K562 (cell line): ENCODE data around the gene KCNK10. TPM values are rescaled to one million over a fixed set of nuclear protein-coding genes. Genes with fewer than 3 reads are reported as not detected.

Source experiments
- CREB3L1 ChIP-seq: fragments of 450-650 bp; IDR thresholded peaks from 2 replicates; pipeline ENCODE4 v1.6.1; 2014; ENCODE audit warnings: low read depth, mild to moderate bottlenecking, moderate library complexity, borderline replicate concordance
- ELF4 ChIP-seq: fragments of 450-650 bp; formaldehyde crosslinking; IDR thresholded peaks from 2 replicates; pipeline ENCODE4 v1.4.0; 2022; ENCODE audit warnings: missing genetic modification characterization
- HDGF ChIP-seq: fragments of 450-650 bp; IDR thresholded peaks from 2 replicates; pipeline ENCODE4 v1.6.1; 2016
- IFI16 ChIP-seq: fragments of 250-450 bp; sonication (Bioruptor Pico); IDR thresholded peaks from 2 replicates; pipeline ENCODE4 v2.1.2; 2022; ENCODE audit warnings: mild to moderate bottlenecking, inconsistent platforms
- ILK ChIP-seq: fragments of 450-650 bp; IDR thresholded peaks from 2 replicates; pipeline ENCODE4 v1.6.1; 2016; ENCODE audit warnings: missing genetic modification characterization, low read depth, mild to moderate bottlenecking, missing compliant biosample characterization, moderate library complexity, borderline replicate concordance
- NFRKB ChIP-seq: fragments of 450-650 bp; IDR thresholded peaks from 2 replicates; pipeline ENCODE4 v1.6.1; 2016; ENCODE audit warnings: low read depth
- PCBP2 ChIP-seq: fragments of 200-400 bp; formaldehyde crosslinking; IDR thresholded peaks from 2 replicates; pipeline ENCODE4 v1.6.1; 2018; ENCODE audit warnings: low read length, low read depth, mild to moderate bottlenecking, moderate library complexity; ENCODE audit not compliant: poor library complexity, severe bottlenecking
- U2AF1 ChIP-seq: fragments of 200-400 bp; formaldehyde crosslinking; optimal IDR thresholded peaks from 2 replicates; pipeline ENCODE3; 2017; ENCODE audit warnings: mild to moderate bottlenecking, low read depth, low read length, moderate library complexity
- ZC3H11A ChIP-seq: IDR thresholded peaks from 2 replicates; pipeline ENCODE4 v1.6.1; 2012; ENCODE audit warnings: low read depth, low read length, improper control_type of control experiment
- ZNF124 ChIP-seq: sonication (generic); formaldehyde crosslinking; IDR thresholded peaks from 2 replicates; pipeline ENCODE4 v1.8.1; 2022; ENCODE audit warnings: missing genetic modification reagents
- ZNF764 ChIP-seq: fragments of 250-450 bp; sonication (Bioruptor Pico); IDR thresholded peaks from 2 replicates; pipeline ENCODE4 v1.4.0; 2020; ENCODE audit warnings: low read depth, mild to moderate bottlenecking, moderate library complexity
- polyA plus RNA-seq, 8 experiments: library from polyadenylated mRNA; depleted of rRNA in 4 of 8; stranded (reverse) in 5 of 8; unstranded in 3 of 8; fragments of >200 nt; fragmentation: Nextera tagmentation in 2 of 8; fragmentation: Illumina TruSeq in 1 of 8; extraction: Ambion mirVana in 2 of 8; extraction: Trizol in 1 of 8; gene quantifications; 2 replicates each; pipeline versions ENCODE4 v1.2.1 to v1.2.3, GENCODE V29; 2011 to 2014; ENCODE audit warnings: inconsistent platforms in 1 of 8, missing spikeins in 1 of 8
- total RNA-seq, 7 experiments: library from RNA; depleted of rRNA in 6 of 7; stranded (reverse); fragments of >200 nt in 6 of 7; fragmentation: Illumina TruSeq in 2 of 7; extraction: Trizol in 2 of 7; gene quantifications; 2 replicates each; pipeline versions ENCODE4 v1.2.1 to v1.2.3, GENCODE V29; 2011 to 2021; ENCODE audit warnings: low replicate concordance in 1 of 7
- TF ChIP-seq, protein P1 (sequence below): fragments of 200-800 bp; sonication (Bioruptor generic); IDR thresholded peaks from 2 replicates; pipeline ENCODE4 v1.6.1; 2016; ENCODE audit warnings: missing genetic modification characterization, missing compliant biosample characterization
- TF ChIP-seq, protein P2 (sequence below): sonication (generic); formaldehyde crosslinking; IDR thresholded peaks from 2 replicates; pipeline ENCODE4 v1.8.1; 2022; ENCODE audit warnings: missing genetic modification reagents

The KCNK10 gene
- total and polyA plus RNA-seq, 9 of the 15 experiments (the other 6 are each of a cell fraction or from before 2014, with no cell fraction given), result not detected

DNA sequence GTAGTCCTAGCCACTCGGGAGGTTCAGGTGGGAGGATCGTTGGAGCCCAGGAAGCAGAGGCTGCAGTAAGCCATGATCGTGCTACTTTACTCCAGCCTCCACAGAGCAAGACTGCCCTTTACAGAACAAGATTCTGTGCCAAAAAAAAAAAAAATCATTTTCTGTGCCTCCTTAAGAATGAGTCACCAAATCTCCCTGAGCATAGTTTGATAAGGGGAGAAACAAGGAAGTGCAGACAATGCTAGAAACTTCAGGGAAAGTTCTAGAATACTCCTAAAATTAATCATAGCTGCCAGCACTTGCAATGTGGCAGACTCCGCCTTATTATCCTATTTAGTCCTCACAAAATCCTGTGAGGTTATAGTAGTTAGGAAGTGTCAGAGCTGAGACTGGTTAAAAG is 74.5 kb downstream of the KCNK10 start (continued):
- TF ChIP-seq IFI16, result no peak
- no peak for TF ChIP-seq PCBP2
- TF ChIP-seq U2AF1, result no peak
- TF ChIP-seq ILK (tag), result no peak
- TF ChIP-seq, protein P1, sequence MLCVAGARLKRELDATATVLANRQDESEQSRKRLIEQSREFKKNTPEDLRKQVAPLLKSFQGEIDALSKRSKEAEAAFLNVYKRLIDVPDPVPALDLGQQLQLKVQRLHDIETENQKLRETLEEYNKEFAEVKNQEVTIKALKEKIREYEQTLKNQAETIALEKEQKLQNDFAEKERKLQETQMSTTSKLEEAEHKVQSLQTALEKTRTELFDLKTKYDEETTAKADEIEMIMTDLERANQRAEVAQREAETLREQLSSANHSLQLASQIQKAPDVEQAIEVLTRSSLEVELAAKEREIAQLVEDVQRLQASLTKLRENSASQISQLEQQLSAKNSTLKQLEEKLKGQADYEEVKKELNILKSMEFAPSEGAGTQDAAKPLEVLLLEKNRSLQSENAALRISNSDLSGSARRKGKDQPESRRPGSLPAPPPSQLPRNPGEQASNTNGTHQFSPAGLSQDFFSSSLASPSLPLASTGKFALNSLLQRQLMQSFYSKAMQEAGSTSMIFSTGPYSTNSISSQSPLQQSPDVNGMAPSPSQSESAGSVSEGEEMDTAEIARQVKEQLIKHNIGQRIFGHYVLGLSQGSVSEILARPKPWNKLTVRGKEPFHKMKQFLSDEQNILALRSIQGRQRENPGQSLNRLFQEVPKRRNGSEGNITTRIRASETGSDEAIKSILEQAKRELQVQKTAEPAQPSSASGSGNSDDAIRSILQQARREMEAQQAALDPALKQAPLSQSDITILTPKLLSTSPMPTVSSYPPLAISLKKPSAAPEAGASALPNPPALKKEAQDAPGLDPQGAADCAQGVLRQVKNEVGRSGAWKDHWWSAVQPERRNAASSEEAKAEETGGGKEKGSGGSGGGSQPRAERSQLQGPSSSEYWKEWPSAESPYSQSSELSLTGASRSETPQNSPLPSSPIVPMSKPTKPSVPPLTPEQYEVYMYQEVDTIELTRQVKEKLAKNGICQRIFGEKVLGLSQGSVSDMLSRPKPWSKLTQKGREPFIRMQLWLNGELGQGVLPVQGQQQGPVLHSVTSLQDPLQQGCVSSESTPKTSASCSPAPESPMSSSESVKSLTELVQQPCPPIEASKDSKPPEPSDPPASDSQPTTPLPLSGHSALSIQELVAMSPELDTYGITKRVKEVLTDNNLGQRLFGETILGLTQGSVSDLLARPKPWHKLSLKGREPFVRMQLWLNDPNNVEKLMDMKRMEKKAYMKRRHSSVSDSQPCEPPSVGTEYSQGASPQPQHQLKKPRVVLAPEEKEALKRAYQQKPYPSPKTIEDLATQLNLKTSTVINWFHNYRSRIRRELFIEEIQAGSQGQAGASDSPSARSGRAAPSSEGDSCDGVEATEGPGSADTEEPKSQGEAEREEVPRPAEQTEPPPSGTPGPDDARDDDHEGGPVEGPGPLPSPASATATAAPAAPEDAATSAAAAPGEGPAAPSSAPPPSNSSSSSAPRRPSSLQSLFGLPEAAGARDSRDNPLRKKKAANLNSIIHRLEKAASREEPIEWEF, result no peak
- no peak for TF ChIP-seq HDGF
- TF ChIP-seq, protein P2, sequence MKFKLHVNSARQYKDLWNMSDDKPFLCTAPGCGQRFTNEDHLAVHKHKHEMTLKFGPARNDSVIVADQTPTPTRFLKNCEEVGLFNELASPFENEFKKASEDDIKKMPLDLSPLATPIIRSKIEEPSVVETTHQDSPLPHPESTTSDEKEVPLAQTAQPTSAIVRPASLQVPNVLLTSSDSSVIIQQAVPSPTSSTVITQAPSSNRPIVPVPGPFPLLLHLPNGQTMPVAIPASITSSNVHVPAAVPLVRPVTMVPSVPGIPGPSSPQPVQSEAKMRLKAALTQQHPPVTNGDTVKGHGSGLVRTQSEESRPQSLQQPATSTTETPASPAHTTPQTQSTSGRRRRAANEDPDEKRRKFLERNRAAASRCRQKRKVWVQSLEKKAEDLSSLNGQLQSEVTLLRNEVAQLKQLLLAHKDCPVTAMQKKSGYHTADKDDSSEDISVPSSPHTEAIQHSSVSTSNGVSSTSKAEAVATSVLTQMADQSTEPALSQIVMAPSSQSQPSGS (CRISPR knock-in tag), result no peak
- TF ChIP-seq ZNF124 (CRISPR knock-in tag), result no peak
- no peak for TF ChIP-seq CREB3L1
- TF ChIP-seq ELF4 (CRISPR knock-in tag), result no peak
- no peak for TF ChIP-seq ZNF764 (CRISPR knock-in tag)
- no peak for TF ChIP-seq ZC3H11A
- no peak for TF ChIP-seq NFRKB
